NCI-H526 (cell line): Measurements from ENCODE around the gene ADAMTS2.
"Not testable (repeated sequence)": the region's sequence is repeated elsewhere in the genome, so short reads cannot be mapped to it uniquely, and the experiment has no call there.

Experiments used
- DNase-seq, 2 experiments: peaks; one replicate each; lab custom pipeline; 2025; lab: John Stamatoyannopoulos, UW

The ADAMTS2 gene

DNA sequence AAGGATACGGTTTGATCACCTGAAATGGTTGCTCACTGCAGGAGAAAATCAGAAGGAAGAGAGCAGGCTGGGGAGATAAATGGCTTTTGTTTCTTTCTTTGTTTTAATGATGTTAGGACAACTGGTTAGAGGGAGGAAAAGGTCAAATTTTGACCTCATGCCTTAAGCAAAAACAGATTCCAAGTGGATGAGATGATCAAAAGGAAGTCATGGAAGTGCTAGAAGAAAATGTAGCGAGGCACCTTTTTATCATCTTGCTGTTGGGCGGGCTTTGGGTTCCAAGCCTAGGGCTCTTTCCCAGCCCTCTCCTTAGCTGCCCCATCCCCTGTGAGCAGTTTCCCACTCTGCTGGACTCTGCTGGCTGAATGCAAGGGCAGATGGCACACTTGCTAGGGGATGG, 127.9 kb downstream of the ADAMTS2 start:
- DNase-seq, result no peak

DNA sequence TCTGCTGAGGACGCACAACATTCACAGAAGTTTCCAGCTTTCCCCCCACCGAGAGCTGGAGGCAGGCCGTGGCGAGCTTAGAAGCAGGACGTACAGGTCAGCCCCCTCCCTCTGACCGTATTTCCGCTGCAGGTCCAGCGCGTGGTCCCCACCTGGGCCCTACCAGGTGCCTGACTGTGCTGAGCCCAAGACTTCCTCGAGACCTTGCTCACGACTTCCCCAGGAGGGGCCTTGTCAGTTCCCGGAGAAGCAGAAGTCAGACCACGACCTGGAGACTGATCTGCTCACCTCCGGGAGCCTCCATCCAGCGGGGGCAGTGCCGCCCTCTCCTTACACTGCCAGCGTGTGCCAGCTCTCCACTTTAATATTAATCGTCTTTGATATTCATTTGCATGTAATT, 128.9 kb downstream of the ADAMTS2 start:
- not testable (repeated sequence) for DNase-seq

DNA sequence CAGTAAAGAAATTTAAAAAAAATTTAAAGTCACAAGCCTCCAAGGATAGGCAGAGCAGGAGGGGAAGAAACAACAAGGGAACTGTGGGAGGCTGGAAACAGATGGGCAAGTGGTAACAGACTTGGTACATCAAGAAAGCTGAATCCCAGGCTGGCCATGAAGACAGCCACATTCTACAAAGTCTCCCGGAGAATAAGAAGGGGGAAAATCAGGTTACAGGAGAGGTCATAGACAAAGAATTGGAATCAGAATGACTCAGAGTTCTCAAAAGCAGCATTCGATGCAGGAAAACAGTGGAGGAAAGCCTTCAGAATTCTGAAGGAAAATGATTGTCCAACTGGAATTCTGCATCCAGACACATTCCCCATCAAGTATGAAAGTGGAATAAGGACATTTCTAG, 129.7 kb downstream of the ADAMTS2 start:
- DNase-seq, result no peak

DNA sequence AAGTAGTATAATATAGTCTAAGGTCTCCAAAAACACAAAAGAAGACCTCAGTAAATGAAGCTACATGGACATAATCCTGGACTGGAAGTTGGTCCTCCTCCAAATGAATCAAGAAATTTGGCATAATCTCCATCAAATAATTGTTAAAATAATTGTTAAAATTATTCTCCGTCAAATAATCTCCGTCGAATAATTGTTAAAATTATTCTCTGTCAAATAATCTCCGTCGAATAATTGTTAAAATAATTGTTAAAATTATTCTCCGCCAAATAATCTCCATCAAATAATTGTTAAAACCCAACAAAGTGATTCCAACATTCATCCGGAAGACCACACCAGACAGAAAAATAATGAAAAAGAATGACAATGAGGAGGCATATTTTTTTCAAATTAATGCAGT, 130.6 kb downstream of the ADAMTS2 start:
- DNase-seq, result no peak

DNA sequence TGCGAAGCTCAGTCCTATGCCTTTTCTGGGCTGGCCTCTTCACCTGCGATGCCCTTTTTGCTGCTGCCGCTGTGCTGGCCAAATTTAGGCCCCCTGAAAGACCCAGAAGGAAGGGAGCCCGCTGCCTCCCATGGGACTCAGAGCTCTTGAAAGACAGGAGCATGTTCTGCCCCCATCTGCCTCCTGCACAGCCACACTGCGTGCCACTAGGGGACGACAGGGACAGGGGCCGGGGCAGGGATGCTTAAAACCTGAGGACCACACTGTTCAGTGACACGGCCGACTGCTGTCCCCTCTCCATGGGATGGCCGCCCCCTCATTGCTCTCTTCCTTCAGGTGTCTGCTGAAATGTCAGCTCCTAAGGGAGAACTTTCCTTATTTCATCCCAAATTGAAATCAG, 132.4 kb downstream of the ADAMTS2 start:
- DNase-seq, result no peak

DNA sequence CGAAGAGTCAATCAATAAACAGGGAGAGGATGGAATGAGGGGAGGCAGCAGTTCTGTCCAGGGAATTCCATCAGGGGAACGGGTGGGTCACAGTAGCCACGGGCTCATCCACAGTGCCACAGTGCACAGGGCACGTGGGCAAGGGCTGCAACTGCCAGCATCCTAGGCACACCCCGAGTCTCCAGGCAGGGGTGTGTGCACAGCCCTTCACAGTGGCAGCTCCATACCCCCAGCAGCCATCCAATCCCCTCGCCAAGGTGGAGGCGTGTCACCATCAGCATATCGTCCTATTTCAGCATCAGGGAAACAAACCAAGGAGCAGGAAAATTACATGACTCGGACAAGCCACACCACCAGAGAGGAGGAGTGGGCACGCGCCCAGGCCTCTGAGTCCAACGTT, 133.6 kb downstream of the ADAMTS2 start:
- no peak for DNase-seq

DNA sequence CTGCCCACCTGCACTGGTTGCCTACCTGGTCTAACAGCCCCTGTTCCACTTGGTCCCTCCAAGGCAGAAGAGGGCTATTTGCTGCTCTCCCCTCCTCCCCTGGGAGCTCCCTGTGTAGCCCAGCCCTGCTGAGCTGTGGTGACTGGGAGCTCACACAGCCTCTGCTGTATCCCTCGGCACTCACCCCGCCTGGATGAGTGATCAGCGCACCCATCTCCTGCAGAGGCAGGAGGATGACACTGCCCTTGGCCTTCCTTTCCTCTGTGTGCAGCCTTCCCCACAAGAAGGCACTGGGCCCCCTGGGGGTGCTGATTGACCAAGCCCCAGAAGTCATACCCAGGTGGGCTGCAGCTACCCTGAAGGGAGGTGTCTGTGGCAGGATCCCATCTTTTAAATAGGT, 134.2 kb downstream of the ADAMTS2 start:
- DNase-seq, result no peak

DNA sequence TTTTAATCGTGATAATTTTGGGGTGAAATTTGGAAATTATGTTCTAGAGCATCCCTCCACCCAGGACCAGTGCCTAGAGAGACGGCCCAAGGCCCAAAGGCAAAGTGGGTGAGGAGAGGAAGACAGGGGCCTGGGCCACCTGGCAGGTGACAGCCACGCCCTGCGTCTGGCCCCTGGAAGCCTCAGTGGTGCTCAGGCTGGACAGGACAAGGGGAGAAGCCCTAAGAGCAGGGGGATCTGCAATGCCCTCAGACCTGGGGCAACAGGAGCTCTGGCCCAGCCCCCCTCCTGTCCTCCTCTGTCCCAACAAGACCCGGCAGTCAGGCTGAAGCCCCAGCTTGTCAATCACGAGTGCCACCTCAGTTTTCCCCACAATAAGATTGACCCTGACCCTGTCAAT, 134.8 kb downstream of the ADAMTS2 start:
- DNase-seq, result no peak

DNA sequence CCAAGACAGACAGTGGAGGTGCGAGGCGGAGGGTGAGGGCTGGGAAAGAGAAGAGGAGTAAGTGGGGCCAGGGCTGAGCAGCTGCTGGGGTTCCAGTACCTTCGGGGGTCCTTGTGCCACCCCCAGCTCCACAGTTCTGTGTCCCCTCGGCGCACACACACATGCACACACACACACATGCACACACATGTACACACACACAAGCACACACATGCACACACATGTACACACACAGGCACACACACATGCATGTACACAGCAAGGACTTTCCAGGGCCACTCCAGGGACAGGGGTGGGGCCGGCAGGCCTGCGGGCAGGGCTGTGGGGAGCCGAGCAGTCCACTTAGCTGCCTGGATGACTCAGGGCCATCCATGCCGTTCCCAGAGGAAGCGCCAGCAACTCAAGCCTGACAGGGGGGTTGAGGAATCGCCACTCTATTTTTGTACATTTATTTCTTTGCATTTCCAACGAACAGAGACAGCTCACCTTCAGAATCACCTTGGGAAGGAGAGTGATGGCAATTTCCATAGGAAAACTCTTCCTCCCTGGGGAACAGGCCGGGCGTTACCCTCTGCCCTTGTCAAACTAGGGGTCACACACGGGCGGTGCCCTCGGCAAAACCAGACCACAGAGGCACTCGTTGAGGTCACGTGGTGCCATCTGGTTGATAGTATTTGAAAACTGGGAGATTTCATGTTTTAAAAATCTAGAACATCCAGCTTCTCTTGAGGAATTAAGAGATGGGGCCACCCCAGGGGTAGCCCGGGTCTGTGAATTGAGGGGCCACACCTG, 135.7 kb downstream of the ADAMTS2 start:
- no peak for DNase-seq

DNA sequence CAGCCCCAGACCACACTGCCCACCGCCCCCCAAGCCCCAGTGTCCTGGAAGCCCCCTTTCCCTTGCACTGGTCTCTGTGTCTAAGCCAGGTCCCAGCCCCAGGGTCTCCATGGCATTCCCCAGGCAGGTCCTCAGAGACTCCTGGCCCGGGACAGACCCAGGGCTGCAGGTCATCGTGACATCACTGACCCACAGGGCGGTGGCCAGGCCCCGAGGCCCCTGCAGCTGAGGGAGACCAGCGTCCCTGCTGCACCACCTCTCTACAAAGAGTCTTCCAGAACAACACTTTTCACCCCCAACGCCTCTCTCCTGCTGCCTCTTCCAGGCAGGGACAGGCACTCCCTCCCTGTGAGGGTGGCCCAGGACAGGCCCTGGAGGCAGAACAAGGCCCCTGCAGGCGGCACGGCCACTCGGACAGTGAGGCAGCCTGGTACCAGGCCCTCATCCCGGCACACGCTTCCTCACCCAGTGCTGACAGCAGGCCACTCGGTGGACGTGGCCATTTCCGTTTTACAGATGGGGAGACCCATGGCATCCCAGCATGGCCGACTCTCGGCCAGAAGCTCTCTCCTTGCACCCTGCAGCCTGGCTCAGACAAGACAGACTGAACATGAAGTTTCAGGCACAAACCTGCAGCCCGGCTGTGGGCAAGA, 136.4 kb downstream of the ADAMTS2 start:
- no peak for DNase-seq

DNA sequence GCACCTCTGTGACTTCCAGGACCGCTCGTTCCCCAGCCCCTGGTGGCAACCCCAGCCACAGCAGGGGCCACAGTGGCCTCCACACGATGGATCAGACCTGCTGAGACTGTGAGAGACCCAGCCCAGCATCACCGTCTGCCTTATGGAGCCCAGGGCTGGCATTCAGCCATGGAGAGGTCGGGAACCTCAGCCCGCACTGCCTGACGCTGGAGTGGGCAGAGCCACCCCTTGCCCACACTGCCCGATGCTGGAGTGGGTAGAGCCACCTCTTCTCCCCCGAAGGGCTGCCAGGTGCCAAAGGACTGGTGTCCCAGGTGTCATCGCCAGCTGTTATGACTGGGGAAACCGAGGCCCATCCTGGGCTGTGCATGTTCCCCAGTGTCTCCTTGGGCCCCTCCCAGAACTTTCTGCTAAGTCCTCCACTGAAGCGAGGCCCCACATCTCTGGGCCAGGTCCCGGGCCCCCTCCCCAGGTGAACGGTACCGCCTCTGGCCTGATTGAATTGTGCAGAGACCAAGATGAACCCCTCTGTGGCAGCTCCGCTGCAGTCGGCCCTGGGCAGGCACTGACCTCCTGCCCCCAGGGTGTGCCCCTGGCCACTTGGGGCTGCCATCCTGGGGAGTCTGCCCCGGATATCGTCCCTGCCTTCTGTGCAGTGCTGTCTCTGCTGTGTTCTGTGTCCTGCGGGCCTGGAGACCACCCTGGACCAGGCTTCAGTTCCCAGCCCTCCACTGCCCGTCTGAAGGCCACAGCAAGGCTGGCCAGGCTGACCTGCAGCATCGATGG, 137.1 kb downstream of the ADAMTS2 start:
- no peak for DNase-seq

DNA sequence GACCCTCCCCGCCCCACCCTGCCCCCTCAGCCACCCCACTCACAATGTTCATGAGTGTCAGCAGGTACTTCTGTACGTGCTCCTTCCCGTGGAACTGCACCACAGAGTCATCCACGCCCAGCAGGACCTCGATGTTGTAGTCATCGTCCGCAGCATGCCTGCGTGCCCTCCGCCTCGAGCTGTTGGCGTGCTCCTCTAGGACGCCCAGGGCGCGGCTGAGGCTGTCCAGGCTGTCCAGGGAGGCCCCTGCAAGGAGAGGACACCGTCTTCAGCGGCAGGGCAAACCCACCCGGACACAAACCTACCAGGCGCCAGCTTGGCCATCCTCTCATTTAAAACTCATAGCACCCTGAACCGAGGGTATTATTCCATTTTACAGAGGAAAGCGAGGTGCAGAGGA, 137.8 kb downstream of the ADAMTS2 start:
- no peak for DNase-seq

DNA sequence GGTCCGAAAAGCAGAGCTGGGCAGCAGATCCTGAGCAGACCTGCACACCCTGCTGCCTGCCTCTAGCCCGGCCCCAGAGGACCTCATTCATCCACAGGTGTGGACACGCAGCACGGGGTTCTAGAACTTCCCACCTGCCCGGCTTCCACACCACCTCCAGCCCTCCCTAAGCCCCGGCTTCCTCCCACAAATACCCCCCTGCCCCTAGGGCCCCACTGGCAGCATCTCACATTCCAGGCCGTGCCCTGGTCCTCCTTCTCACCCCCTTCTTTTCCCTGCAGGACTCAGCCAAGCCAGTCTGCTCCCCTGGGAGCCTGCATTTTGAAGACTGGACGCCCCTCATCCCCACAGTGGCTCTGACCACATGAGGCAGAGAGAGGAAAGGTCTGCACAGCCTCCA, 138.9 kb downstream of the ADAMTS2 start:
- DNase-seq, result no peak

DNA sequence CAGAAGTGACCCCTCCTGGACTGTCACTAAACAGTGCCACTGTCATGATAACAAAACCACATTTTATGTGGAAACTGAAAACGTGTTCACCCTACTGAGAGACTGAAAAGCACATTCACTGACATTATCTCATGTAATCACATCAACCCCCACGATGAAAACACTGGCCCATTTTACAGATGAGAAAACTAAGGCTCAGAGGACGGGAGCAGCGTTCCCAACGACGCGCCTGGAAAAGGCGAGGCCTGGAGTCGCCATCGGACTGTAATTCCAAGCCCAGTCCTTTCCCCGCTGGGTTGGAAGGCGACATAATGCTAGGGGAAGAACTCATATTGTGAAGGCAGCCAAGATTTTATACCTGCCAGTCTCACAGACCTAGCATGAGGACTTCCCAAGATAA, 140.0 kb downstream of the ADAMTS2 start:
- DNase-seq, result no peak

DNA sequence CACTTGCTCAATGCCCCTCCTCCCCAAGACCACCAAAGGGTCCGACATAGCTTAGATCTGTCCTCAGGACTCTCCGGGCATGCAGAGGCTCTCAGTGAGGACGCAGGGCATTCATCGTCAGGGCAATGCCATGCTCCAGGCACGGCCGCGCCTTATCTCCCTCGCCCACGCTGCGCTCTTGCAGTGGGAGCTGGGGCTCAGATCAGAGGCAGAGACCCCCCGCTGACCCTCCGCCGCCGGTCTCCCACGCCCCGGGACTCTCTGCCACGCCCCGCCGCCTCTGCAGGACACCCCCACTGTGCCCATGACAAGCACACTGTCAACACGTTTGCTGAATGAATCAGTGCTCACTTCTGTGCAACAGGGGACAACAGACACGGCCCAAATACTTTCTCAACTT, 140.7 kb downstream of the ADAMTS2 start:
- no peak for DNase-seq

DNA sequence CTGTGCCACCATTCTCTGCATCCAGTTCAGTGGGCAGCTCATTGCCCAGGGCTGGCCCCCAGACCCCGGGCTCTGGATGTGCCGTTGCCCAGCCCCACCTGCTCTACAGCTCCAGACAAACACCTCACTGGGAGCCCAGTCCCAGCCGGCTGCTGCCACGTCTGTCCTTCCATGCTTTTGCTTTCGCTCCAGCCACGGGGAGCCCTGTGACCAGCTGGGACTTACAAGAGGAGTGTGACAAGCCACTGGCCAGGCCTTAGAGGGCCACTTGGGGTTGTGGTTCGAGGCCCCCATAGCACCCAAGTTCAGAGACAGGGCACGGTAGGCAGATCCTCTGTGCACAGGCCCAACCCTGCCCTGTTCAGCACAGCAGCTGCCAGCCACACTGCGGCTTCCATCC, 142.0 kb downstream of the ADAMTS2 start:
- DNase-seq, result no peak

DNA sequence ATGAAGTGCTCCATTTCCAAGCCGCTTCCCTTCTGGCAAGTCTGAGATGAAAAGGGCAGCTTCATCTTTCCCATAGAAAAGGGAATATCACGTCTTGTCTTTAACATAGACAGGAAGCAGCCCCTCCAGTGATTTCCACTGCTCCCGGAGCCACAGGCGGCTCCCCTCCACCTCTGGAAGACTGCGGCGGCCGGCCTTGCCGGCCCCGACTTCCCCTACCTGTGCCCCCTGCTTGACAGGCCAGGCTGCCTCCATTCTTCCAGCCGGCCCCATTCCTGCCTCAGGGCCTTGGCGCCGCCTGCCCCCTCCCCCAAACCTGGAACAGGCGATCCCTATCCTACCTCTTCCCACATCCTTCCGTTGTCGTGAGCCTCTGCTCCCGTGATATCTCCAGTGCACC, 143.3 kb downstream of the ADAMTS2 start:
- no peak for DNase-seq

DNA sequence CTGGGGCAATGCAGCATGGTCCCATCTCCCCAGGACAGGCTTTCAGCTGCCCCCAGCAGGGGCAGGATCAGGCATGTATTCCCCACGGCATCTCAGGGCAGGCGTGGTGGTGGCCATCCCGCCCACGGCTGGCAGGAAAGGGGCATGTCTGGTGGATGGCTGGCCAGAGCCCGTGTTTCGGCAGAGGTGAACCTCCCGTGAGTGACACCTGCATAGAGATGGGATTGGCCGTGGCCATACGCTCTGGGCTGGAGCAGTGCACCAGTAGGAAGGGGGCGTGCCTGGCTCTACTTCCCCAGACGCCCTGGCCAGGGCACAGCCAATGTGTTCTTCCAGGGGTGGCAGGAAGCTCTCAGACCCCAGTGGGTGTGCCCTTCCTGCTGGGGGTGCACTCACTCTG, 146.0 kb downstream of the ADAMTS2 start:
- no peak for DNase-seq

DNA sequence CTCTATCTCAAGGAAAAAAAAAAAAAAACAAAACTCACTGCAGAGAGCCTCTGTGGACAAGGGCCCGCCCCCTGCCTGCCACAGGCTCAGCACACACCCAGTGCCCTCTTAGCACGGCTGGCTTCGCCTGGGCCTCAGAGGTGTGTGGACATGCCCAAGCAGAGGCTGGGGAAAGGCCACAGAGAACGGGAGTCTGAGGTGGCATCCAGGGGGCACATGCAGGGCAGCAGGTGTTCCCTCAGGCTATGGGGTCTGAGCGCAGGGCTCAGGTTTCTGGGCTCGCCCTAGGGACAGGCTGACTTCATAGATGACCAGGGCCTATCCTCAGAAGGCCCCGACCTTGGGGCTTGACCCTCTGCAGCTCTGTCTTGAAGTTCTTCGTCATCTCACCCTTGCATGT, 146.4 kb downstream of the ADAMTS2 start:
- DNase-seq, result no peak

DNA sequence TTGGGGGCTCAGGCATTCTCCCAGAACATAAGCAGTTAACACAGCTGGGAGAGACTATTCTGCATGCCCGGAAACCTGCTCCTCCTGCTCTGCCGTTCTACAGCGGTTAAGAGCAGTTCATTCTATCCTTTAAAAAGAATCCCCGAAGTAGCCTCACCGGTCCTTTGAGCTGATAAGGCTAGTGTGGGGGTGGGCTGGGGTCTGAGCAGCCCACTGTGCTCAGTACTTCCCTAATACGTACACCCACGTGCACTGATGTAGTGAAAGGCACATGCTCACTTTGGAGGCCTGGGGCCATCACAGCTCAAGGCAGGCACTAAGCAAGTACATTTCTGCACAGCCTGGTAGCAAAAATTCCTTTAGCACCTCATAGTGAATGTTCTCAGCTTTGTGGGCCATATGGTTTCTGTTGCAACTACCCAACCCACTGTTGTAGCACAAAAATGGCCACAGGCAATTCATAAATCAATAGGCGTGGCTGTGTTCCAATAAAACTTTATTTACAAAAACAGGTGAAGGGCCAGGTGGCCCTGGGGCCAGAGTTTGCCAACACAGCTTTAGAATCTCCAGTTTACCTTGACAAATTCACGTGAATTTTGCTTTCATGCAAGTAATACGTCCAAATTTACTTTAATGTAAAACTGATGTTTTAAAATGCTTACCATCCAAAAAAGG, 148.7 kb downstream of the ADAMTS2 start:
- no peak for DNase-seq

DNA sequence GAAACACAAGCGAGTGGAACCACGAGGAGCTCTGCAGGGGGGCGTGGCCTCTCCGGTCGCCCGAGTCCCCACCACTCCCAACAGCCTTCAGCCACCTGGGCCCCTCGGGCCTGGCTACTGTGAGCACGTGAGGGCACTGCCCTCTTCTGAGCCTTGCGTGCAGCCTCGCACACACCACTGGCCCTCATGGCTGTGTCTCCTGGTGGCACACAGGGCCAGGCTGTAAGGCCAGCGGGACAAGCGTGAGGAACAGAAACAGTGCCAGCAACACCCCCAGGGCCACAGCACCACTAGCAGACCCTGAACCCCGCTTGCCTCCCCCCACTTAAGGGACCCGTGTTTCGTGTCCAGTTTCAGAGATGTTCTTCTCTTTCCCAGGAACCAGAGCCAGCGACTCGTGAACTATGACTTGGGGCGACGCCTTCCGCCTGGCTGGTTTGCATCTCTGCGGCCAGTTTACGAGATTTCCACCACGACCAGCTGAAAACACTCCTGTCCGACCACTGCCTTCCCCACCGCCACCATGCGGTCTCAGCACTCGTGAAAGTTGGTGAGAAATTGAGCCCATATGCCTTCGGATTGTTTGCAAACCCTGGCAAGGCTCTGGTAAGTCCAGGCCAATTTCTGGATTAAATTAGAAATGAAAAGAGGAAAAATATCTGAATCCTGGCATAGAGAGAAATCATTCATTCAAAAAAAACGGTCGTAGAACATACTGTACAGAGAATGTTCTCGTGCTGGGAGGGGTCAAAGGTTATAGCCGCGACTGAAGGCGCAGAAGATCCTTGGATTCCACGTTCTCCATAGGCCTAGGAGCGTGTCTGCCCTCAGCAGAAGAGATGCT, 149.5 kb downstream of the ADAMTS2 start:
- no peak for DNase-seq

DNA sequence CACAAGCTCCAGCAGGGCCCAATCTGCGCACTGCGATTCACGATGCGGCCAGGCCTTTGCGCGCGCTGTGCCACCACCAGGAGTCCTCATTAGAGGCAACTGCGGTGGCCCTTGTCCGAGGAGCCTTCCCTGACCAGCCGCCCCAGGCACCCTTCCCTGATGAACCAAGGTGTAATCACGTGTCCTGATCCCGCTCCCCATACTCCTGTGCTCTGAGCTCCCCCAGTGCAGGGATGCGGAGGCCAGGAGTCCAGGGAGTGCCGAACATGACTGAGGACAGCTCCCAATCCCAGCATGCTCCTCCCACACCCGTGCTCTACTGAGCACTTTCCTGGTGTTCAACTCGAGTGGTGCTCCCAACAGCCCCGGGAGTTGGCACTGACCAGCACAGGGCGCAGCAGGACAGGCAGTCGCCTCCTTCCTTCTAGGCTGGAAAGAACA, 150.3 kb downstream of the ADAMTS2 start:
- no peak for DNase-seq
